Kidney capillary endothelial cell (primary cell): ENCODE data around the gene EMP3.
"Not testable (repeated sequence)": the region's sequence is repeated elsewhere in the genome, so short reads cannot be mapped to it uniquely, and the experiment has no call there.

Source experiments
- DNase-seq: peaks from one replicate; pipeline ENCODE4 v3.0.0-alpha.2; 2018; ENCODE audit warnings: low spot score

Gene EMP3

DNA sequence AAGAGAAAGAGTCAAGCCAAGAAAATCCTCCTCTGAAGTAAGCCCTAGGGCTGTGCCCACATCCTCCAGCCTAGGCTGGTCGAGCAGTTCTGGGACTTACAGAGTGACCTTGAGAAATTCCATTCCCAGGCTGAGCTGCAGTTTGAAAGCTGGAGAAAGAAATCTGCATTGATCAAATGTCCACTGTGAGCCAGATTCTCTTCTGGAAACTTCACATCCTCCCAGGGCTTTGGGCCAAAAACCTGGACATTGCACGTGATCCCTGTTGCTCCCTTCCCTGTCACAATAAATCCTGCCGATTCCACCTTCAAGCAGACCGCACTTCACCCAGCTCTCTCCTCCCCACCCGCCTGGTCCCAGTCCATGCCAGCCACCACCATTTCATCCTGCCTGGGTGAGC, 22.7 kb downstream of the EMP3 start:
- no peak for DNase-seq

DNA sequence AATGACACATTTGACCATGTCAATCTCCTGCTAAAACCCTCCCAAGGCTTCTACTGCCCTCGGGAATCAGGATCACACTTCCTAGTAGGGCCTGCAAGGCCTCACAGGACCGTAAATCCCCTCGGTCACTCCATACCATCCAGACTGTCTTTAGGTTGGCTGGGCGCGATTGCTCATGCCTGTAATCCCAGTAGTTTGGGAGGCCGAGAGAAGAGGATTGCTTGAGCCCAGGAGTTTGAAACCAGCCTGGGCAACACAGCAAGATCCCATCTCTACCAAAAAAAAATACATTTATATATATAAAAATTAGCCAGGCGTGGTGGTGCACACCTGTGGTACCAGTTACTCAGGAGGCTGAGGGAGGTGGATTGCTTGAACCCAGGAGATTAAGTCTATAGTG, 23.4 kb downstream of the EMP3 start:
- DNase-seq, result no peak

- DNase-seq, result no peak
These were observed 25.5 kb downstream of the EMP3 start for GRCh38 chr19:48350856-48351255.

GRCh38 chr19:48351341-48351752, 26.0 kb downstream of the EMP3 start:
- peak; percentile 40 for DNase-seq

DNA sequence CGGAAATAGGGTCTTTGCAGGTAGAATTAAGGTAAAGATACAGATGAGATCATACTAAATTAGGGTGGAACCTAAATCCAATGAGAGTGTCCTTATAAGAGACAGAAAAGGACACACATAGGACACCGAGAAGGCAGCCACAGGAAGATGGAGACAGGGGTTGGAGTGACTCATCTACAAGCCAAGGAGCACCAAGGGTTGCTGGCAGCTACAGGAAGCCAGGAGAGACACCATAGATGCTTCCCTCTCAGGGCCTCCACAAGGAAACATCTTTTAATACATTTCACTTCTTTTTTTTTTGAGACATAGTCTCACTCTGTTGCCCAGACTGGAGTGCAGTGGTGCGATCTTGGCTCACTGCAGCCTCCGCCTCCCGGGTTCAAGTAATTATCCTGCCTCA, 28.3 kb downstream of the EMP3 start:
- DNase-seq, result peak; percentile 38

DNA sequence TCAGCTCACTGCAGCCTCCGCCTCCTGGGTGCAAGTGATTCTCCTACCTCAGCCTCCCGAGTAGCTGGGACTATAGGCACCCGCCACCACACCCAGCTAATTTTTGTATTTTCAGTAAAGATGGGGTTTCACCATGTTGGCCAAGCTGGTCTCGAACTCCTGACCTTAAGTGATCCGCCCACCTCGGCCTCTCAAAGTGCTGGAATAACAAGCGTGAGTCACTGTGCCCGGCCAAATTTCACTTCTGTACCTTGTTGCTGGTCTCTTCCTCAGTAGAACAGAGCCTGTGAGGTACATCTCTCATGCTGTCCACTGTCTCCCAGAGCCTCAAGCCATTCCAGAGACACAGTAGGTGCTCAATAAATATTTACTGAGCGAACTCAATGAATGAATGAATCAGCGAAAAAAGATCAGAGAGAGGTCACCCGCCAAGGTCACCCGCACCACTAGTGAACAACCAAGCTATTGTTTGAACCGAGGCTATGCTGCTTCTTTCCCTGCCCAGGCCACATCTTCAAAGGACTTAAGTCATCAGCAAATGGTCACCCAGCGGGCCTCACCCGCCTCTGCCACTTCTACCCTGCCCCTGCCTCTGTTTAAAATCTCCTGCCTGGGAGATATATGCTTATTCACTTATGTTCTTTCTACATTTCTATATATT, 29.1 kb downstream of the EMP3 start:
- DNase-seq, result no peak

- no peak for DNase-seq
These were observed 30.1 kb downstream of the EMP3 start for GRCh38 chr19:48355365-48355954.

DNA sequence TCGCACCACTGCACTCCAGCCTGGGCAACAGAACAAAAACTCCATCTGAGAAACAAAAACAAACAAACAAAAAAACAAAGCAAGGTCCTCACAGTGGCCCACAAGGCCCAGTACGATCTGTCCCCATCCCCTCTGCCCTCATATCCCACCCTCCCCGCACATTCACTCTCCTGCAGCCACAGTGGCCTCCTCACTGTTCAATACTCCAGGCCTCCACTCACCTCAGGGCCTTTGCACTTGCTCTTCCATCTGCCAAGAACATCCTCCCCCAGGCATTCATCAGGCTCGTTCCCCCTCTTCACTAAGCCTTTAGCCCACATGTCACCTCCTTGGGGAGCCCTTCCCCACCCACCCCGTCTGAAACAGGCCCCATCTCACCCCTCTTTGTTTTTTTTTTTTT, 33.8 kb downstream of the EMP3 start:
- no peak for DNase-seq

- DNase-seq, result no peak
These were observed 36.6 kb downstream of the EMP3 start for GRCh38 chr19:48361912-48362311.

- DNase-seq, result peak; percentile 87
These were observed 37.6 kb downstream of the EMP3 start for GRCh38 chr19:48362716-48363499.

GRCh38 chr19:48363500-48363809, 38.1 kb downstream of the EMP3 start:
- DNase-seq, result no peak

- DNase-seq, result peak; percentile 100
These were observed 38.7 kb downstream of the EMP3 start, which contains the start of the genes SYNGR4 and TMEM143 for GRCh38 chr19:48363810-48364597. Gene SYNGR4 (plus strand): TSS chr19:48364367. CDS start chr19:48365843, 1,476 bp downstream. Gene TMEM143 (minus strand): TSS chr19:48363940. CDS start chr19:48363920, 20 bp downstream.

- no peak for DNase-seq
These were observed 39.4 kb downstream of the EMP3 start for GRCh38 chr19:48364598-48365348.

- DNase-seq, result no peak
These were observed 40.2 kb downstream of the EMP3 start for GRCh38 chr19:48365602-48366001.

DNA sequence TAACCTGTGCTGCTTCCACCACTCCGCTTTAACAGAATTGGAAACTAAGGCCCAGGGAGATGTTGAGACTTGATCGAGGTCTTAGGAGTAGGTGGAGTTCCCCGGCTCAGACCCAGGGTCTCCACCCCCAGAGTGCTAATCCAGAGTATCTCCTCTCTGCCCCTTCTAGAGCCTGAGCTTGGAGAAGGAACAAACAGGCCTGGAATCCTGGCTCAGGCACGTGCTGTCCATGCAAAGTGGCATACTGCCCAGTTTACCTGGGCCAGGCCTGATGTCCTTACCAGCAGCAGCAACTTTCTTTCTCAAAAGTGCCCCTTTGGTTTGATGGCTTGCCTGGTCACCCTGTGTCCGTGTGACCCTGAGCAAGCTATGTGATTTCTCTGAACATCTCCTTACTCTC, 42.5 kb downstream of the EMP3 start:
- DNase-seq, result no peak

GRCh38 chr19:48368936-48369335, 43.6 kb downstream of the EMP3 start:
- no peak for DNase-seq

- DNase-seq, result no peak
These were observed 45.6 kb downstream of the EMP3 start for GRCh38 chr19:48370955-48371354.

DNA sequence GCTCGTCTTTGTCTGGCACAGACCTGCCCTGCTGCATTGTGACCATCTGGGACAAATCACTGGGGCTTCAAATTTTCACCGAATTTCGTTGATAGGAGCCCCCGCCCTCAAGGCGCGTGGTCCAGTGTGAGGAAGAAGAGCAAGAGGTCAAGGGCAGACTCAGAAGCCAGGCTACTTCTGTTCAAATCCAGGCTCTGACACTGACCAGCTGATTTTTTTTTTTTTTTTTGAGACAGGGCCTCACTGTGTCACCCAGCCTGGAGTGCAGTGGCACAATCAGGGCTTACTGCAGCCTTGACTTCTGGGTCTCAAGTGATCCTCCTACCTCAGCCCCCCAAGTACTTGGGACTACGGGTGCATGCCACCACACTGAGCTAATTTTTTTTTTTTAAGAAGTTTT, 46.0 kb downstream of the EMP3 start:
- no peak for DNase-seq

DNA sequence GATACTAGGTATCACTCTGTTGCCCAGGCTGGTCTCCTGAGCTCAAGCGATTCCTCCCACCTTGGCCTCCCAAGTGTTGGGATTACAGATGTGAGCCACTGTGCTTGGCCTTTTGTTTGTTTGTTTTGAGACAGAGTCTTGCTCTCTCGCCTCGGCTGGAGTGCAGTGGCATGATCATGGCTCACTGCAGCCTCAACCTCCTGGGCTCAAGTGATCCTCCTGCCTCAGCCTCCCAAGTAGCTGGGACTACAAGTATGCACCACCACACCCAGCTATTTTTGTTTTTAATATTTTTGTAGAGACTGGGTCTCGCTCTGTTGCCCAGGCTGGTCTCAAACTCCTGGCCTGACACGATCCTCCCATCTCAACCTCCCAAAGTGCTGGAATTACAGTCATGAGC, 46.4 kb downstream of the EMP3 start:
- not testable (repeated sequence) for DNase-seq

DNA sequence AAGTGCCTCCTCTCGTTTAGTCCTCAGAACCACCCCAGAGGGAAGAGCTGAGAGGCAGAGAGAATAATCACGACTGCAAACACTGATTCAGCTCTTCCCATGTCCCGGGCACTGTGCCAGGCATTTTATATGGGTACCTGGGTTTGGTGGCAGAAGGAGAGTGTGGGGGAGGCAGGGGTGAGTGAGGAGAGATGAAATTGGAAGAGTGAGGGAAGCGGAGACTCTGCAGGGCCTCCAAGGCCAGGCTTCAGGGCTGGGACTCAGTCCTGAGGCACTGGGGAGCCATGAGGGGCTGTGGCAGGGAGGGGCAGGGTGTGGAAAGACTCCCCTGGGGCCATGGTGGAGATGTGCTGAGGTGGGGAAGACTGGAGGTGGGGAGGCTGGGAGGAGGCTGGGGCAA, 47.6 kb downstream of the EMP3 start:
- no peak for DNase-seq

DNA sequence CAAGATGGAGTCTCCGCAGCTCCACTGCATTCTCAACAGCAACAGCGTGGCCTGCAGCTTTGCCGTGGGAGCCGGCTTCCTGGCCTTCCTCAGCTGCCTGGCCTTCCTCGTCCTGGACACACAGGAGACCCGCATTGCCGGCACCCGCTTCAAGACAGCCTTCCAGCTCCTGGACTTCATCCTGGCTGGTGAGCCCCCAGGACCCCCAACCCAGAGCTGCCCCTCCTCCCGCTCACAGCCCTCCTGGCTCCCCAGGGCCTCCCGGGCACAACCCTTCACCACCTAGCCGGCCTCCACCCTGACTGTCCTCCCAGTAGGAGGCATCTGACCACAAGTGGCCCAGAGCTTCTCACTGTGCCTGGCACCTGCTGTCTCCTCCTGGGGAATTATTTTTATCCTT, 48.2 kb downstream of the EMP3 start:
- DNase-seq, result no peak

GRCh38 chr19:48378194-48378570, 52.8 kb downstream of the EMP3 start:
- no peak for DNase-seq
